HG03095 (cell line): ENCODE results near the gene PRPF38B.

Source experiments
- ATAC-seq: cut with Tn5 transposase; IDR thresholded peaks from one replicate; pipeline ENCODE4 v1.9.1; 2021; ENCODE audit warnings: moderate library complexity; ENCODE audit not compliant: unreplicated experiment

The PRPF38B gene

GRCh38 chr1:108716437-108717230, 24.5 kb downstream of the PRPF38B start:
- no peak for ATAC-seq

- no peak for ATAC-seq
Measured at GRCh38 chr1:108717774-108718316, 25.7 kb downstream of the PRPF38B start.

GRCh38 chr1:108718927-108719655, 27.0 kb downstream of the PRPF38B start:
- ATAC-seq: no peak

GRCh38 chr1:108719656-108720435, 27.7 kb downstream of the PRPF38B start:
- ATAC-seq: no peak

GRCh38 chr1:108722292-108722691, 30.2 kb downstream of the PRPF38B start:
- no peak for ATAC-seq

GRCh38 chr1:108725906-108726305, 33.8 kb downstream of the PRPF38B start:
- no peak for ATAC-seq

- ATAC-seq: no peak
Measured at GRCh38 chr1:108728327-108728923, 36.3 kb downstream of the PRPF38B start.

GRCh38 chr1:108729481-108729880, 37.4 kb downstream of the PRPF38B start:
- ATAC-seq: no peak

- no peak for ATAC-seq
Measured at GRCh38 chr1:108732398-108732797, 40.3 kb downstream of the PRPF38B start.

- ATAC-seq: no peak
Measured at GRCh38 chr1:108734171-108734865, 42.2 kb downstream of the PRPF38B start.

- no peak for ATAC-seq
Measured at GRCh38 chr1:108742253-108742652, 50.1 kb downstream of the PRPF38B start.

GRCh38 chr1:108745980-108746381, 53.9 kb downstream of the PRPF38B start:
- ATAC-seq: no peak

GRCh38 chr1:108746382-108747170, 54.5 kb downstream of the PRPF38B start, which contains the start of gene STXBP3:
Gene STXBP3 (plus strand): TSS chr1:108746674. CDS start chr1:108746738, 64 bp downstream.
- ATAC-seq: peak; percentile 86

GRCh38 chr1:108747171-108747850, 55.2 kb downstream of the PRPF38B start:
- peak; percentile 28 for ATAC-seq

GRCh38 chr1:108747898-108748297, 55.8 kb downstream of the PRPF38B start:
- ATAC-seq: no peak

GRCh38 chr1:108749081-108749480, 57.0 kb downstream of the PRPF38B start:
- ATAC-seq: no peak

- no peak for ATAC-seq
Measured at GRCh38 chr1:108750476-108751181, 58.5 kb downstream of the PRPF38B start.
